H1 (cell line): Measurements from ENCODE around the gene BCL2. TPM values are rescaled to one million over a fixed set of nuclear protein-coding genes. Genes with fewer than 3 reads are reported as not detected.

ENCODE experiments used
- E2F6 ChIP-seq: IDR thresholded peaks from 2 replicates; pipeline ENCODE4 v1.6.1; 2012; ENCODE audit warnings: inconsistent platforms
- JUN ChIP-seq: IDR thresholded peaks from 2 replicates; pipeline ENCODE4 v1.6.1; 2011; ENCODE audit warnings: low read depth, mild to moderate bottlenecking, improper control_type of control experiment, low read length
- MAFK ChIP-seq: IDR thresholded peaks from 2 replicates; pipeline ENCODE4 v1.6.1; 2012; ENCODE audit warnings: low read depth, mild to moderate bottlenecking, improper control_type of control experiment, low read length
- polyA plus RNA-seq, 7 experiments: library from polyadenylated mRNA; depleted of rRNA in 3 of 7; stranded (reverse) in 5 of 7; unstranded in 2 of 7; fragments of >200 nt in 5 of 7; fragments of 200-250 nt in 2 of 7; gene quantifications; 1 replicate in 5 of 7; 2 replicates in 1 of 7; 4 replicates in 1 of 7; pipeline versions ENCODE4 v1.2.1 to v1.2.3, GENCODE V29; 2011 to 2013; ENCODE audit warnings: missing spikeins in 2 of 7, mixed read lengths in 2 of 7
- total RNA-seq: library from RNA; stranded (reverse); fragmentation: NEBNext Ultra II Directional; extraction: Animal tissue kit (Norgen Biotek cat#: 25700); gene quantifications from 2 replicates; pipeline ENCODE4 v1.2.1, GENCODE V29; 2021
- TF ChIP-seq, protein P1 (sequence below): fragments of 300-600 bp; sonication (generic); IDR thresholded peaks from 2 replicates; pipeline ENCODE4 v1.7.1; 2012; ENCODE audit warnings: low read length, moderate library complexity, mild to moderate bottlenecking, inconsistent platforms; ENCODE audit not compliant: insufficient replicate concordance
- TF ChIP-seq, protein P2 (sequence below): IDR thresholded peaks from 2 replicates; pipeline ENCODE4 v1.6.1; 2012; ENCODE audit warnings: low read length, inconsistent platforms
- TF ChIP-seq, protein P3 (sequence below): IDR thresholded peaks from 2 replicates; pipeline ENCODE4 v1.6.1; 2011; ENCODE audit warnings: low read length, improper control_type of control experiment

The BCL2 gene
- total and polyA plus RNA-seq, 2 of the 8 experiments (the other 6 are each of a cell fraction or from before 2014, with no cell fraction given), result 0.59 to 4.5 TPM

DNA sequence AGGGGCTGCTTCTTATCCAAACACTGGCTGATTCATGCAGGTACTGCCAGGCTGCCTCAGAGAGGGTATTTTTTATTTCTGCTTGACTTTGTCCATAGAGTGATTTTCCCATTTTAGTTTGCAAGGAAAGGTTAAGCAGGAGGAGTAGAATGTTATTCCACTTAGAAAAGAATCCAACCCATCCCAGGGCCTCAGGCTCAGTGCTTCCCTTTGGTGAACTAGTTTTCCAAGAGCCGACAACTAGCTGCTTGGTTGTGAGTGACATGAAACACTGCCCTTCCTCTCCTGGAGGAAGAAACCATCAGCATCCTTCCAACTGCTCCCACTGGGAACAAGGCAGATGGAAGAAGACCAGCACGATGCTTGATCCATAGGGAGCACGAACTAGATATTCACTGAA, 58.5 kb downstream of the BCL2 start (continued):
- TF ChIP-seq, protein P1, sequence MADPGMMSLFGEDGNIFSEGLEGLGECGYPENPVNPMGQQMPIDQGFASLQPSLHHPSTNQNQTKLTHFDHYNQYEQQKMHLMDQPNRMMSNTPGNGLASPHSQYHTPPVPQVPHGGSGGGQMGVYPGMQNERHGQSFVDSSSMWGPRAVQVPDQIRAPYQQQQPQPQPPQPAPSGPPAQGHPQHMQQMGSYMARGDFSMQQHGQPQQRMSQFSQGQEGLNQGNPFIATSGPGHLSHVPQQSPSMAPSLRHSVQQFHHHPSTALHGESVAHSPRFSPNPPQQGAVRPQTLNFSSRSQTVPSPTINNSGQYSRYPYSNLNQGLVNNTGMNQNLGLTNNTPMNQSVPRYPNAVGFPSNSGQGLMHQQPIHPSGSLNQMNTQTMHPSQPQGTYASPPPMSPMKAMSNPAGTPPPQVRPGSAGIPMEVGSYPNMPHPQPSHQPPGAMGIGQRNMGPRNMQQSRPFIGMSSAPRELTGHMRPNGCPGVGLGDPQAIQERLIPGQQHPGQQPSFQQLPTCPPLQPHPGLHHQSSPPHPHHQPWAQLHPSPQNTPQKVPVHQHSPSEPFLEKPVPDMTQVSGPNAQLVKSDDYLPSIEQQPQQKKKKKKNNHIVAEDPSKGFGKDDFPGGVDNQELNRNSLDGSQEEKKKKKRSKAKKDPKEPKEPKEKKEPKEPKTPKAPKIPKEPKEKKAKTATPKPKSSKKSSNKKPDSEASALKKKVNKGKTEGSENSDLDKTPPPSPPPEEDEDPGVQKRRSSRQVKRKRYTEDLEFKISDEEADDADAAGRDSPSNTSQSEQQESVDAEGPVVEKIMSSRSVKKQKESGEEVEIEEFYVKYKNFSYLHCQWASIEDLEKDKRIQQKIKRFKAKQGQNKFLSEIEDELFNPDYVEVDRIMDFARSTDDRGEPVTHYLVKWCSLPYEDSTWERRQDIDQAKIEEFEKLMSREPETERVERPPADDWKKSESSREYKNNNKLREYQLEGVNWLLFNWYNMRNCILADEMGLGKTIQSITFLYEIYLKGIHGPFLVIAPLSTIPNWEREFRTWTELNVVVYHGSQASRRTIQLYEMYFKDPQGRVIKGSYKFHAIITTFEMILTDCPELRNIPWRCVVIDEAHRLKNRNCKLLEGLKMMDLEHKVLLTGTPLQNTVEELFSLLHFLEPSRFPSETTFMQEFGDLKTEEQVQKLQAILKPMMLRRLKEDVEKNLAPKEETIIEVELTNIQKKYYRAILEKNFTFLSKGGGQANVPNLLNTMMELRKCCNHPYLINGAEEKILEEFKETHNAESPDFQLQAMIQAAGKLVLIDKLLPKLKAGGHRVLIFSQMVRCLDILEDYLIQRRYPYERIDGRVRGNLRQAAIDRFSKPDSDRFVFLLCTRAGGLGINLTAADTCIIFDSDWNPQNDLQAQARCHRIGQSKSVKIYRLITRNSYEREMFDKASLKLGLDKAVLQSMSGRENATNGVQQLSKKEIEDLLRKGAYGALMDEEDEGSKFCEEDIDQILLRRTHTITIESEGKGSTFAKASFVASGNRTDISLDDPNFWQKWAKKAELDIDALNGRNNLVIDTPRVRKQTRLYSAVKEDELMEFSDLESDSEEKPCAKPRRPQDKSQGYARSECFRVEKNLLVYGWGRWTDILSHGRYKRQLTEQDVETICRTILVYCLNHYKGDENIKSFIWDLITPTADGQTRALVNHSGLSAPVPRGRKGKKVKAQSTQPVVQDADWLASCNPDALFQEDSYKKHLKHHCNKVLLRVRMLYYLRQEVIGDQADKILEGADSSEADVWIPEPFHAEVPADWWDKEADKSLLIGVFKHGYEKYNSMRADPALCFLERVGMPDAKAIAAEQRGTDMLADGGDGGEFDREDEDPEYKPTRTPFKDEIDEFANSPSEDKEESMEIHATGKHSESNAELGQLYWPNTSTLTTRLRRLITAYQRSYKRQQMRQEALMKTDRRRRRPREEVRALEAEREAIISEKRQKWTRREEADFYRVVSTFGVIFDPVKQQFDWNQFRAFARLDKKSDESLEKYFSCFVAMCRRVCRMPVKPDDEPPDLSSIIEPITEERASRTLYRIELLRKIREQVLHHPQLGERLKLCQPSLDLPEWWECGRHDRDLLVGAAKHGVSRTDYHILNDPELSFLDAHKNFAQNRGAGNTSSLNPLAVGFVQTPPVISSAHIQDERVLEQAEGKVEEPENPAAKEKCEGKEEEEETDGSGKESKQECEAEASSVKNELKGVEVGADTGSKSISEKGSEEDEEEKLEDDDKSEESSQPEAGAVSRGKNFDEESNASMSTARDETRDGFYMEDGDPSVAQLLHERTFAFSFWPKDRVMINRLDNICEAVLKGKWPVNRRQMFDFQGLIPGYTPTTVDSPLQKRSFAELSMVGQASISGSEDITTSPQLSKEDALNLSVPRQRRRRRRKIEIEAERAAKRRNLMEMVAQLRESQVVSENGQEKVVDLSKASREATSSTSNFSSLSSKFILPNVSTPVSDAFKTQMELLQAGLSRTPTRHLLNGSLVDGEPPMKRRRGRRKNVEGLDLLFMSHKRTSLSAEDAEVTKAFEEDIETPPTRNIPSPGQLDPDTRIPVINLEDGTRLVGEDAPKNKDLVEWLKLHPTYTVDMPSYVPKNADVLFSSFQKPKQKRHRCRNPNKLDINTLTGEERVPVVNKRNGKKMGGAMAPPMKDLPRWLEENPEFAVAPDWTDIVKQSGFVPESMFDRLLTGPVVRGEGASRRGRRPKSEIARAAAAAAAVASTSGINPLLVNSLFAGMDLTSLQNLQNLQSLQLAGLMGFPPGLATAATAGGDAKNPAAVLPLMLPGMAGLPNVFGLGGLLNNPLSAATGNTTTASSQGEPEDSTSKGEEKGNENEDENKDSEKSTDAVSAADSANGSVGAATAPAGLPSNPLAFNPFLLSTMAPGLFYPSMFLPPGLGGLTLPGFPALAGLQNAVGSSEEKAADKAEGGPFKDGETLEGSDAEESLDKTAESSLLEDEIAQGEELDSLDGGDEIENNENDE, result no peak
- TF ChIP-seq E2F6, result no peak
- TF ChIP-seq, protein P2, sequence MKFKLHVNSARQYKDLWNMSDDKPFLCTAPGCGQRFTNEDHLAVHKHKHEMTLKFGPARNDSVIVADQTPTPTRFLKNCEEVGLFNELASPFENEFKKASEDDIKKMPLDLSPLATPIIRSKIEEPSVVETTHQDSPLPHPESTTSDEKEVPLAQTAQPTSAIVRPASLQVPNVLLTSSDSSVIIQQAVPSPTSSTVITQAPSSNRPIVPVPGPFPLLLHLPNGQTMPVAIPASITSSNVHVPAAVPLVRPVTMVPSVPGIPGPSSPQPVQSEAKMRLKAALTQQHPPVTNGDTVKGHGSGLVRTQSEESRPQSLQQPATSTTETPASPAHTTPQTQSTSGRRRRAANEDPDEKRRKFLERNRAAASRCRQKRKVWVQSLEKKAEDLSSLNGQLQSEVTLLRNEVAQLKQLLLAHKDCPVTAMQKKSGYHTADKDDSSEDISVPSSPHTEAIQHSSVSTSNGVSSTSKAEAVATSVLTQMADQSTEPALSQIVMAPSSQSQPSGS, result no peak
- TF ChIP-seq, protein P3, sequence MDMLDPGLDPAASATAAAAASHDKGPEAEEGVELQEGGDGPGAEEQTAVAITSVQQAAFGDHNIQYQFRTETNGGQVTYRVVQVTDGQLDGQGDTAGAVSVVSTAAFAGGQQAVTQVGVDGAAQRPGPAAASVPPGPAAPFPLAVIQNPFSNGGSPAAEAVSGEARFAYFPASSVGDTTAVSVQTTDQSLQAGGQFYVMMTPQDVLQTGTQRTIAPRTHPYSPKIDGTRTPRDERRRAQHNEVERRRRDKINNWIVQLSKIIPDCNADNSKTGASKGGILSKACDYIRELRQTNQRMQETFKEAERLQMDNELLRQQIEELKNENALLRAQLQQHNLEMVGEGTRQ, result no peak
- no peak for TF ChIP-seq JUN
- no peak for TF ChIP-seq MAFK
- TF ChIP-seq, all 59 proteins: peak for 0
